HL-60 (cell line): Measurements from ENCODE around the gene FRS3.

Experiments
- DNase-seq, 2 experiments: peaks; one replicate each; pipeline ENCODE4 v3.0.0-alpha.2; 2010 to 2020; ENCODE audit warnings: low read depth in 1 of 2, low spot score in 1 of 2
- H3K27ac ChIP-seq: fragments of 250-450 bp; sonication (Bioruptor Pico); replicated peaks from 2 replicates; pipeline ENCODE4 v1.5.1; 2020; ENCODE audit warnings: mild to moderate bottlenecking, moderate library complexity
- H3K27me3 ChIP-seq: fragments of 250-450 bp; sonication (Bioruptor Pico); 2 replicates; pipeline ENCODE4 v1.5.1; 2021; ENCODE audit warnings: mild to moderate bottlenecking, moderate library complexity; ENCODE audit not compliant: insufficient read depth, poor library complexity, severe bottlenecking
- H3K4me3 ChIP-seq: replicated peaks from 2 replicates; pipeline ENCODE4 v1.5.1; 2011; ENCODE audit warnings: mild to moderate bottlenecking, control low read depth, low read length; ENCODE audit not compliant: insufficient read depth
- CTCF ChIP-seq: IDR thresholded peaks from one replicate; pipeline ENCODE4 v1.5.1; 2011; ENCODE audit warnings: low read length, control low read depth, inconsistent platforms; ENCODE audit not compliant: insufficient read depth
- GABPA ChIP-seq: IDR thresholded peaks from 2 replicates; pipeline ENCODE4 v1.6.1; 2012; ENCODE audit warnings: low read depth
- POLR2AphosphoS5 ChIP-seq: IDR thresholded peaks from 2 replicates; pipeline ENCODE4 v1.6.1; 2012; ENCODE audit warnings: low read depth
- SPI1 ChIP-seq: IDR thresholded peaks from 2 replicates; pipeline ENCODE4 v1.6.1; 2012; ENCODE audit warnings: low read depth, mild to moderate bottlenecking, borderline replicate concordance
- TF ChIP-seq, protein P1 (sequence below): IDR thresholded peaks from 2 replicates; pipeline ENCODE4 v1.6.1; 2012; ENCODE audit warnings: low read depth; ENCODE audit not compliant: insufficient replicate concordance

The FRS3 gene

GRCh38 chr6:41748102-41748477, 31.6 kb downstream of the FRS3 start:
- TF ChIP-seq GABPA (no peak), POLR2AphosphoS5 (no peak), SPI1 (no peak), CTCF (no peak)
- TF ChIP-seq, protein P1, sequence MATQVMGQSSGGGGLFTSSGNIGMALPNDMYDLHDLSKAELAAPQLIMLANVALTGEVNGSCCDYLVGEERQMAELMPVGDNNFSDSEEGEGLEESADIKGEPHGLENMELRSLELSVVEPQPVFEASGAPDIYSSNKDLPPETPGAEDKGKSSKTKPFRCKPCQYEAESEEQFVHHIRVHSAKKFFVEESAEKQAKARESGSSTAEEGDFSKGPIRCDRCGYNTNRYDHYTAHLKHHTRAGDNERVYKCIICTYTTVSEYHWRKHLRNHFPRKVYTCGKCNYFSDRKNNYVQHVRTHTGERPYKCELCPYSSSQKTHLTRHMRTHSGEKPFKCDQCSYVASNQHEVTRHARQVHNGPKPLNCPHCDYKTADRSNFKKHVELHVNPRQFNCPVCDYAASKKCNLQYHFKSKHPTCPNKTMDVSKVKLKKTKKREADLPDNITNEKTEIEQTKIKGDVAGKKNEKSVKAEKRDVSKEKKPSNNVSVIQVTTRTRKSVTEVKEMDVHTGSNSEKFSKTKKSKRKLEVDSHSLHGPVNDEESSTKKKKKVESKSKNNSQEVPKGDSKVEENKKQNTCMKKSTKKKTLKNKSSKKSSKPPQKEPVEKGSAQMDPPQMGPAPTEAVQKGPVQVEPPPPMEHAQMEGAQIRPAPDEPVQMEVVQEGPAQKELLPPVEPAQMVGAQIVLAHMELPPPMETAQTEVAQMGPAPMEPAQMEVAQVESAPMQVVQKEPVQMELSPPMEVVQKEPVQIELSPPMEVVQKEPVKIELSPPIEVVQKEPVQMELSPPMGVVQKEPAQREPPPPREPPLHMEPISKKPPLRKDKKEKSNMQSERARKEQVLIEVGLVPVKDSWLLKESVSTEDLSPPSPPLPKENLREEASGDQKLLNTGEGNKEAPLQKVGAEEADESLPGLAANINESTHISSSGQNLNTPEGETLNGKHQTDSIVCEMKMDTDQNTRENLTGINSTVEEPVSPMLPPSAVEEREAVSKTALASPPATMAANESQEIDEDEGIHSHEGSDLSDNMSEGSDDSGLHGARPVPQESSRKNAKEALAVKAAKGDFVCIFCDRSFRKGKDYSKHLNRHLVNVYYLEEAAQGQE = no peak
- Histone ChIP-seq H3K4me3 (no peak overlapping the region), H3K27ac (no peak overlapping the region), H3K27me3 (no peaks in the 10 kb centered on the region)
- DNase-seq = no peak

GRCh38 chr6:41747256-41748101, 32.2 kb downstream of the FRS3 start, which contains the start of gene PGC:
Gene PGC, minus strand, starts transcription at chr6:41747397. Its CDS starts 63 bp downstream, at chr6:41747334.
- DNase-seq = no peak

GRCh38 chr6:41746107-41746506, 33.6 kb downstream of the FRS3 start:
- no peak overlapping the region for H3K27ac ChIP-seq
- DNase-seq = no peak
- no peak overlapping the region for H3K4me3 ChIP-seq
- TF ChIP-seq GABPA = no peak
- TF ChIP-seq, protein P1 = no peak
- no peak for TF ChIP-seq CTCF
- no peak for TF ChIP-seq POLR2AphosphoS5
- TF ChIP-seq SPI1 = no peak
- no peaks in the 10 kb centered on the region for H3K27me3 ChIP-seq

More at GRCh38 chr6:41747256-41748101, 32.2 kb downstream of the FRS3 start, which contains the start of gene PGC:
- H3K27ac ChIP-seq = no peak within 1 kb of the TSS
- TF ChIP-seq CTCF (no peak), SPI1 (no peak), POLR2AphosphoS5 (no peak), GABPA (no peak)
- TF ChIP-seq, protein P1 = no peak
- H3K4me3 ChIP-seq = no peak within 1 kb of the TSS
- H3K27me3 ChIP-seq = no peaks in the 10 kb centered on the region
